K562 (cell line): ENCODE data around the gene ZNF32. TPM values are rescaled to one million over a fixed set of nuclear protein-coding genes. Genes with fewer than 3 reads are reported as not detected.
A peak's percentile ranks its signal among the peaks of the same experiment; 100 is the strongest.

Experiments
- CBX1 ChIP-seq: sonication (generic); IDR thresholded peaks from 2 replicates; pipeline ENCODE4 v1.6.1; 2016; ENCODE audit warnings: antibody characterized with exemption, low read depth, mild to moderate bottlenecking
- CBX3 ChIP-seq, 2 experiments: IDR thresholded peaks; 1 replicate in 1 of 2; 2 replicates in 1 of 2; pipeline ENCODE4 v1.6.1; 2012; ENCODE audit warnings: inconsistent platforms in 2 of 2, low read length in 2 of 2, borderline replicate concordance in 1 of 2, control low read depth in 1 of 2
- CREM ChIP-seq: IDR thresholded peaks from 2 replicates; pipeline ENCODE4 v1.6.1; 2014; ENCODE audit warnings: antibody characterized with exemption, low read depth
- DIDO1 ChIP-seq: fragments of 450-650 bp; IDR thresholded peaks from 2 replicates; pipeline ENCODE4 v1.6.1; 2016; ENCODE audit warnings: low read depth, missing biosample characterization, missing genetic modification characterization
- FOXK1 ChIP-seq: sonication (generic); formaldehyde crosslinking; IDR thresholded peaks from 2 replicates; pipeline ENCODE4 v1.8.0; 2022; ENCODE audit warnings: missing genetic modification reagents, mild to moderate bottlenecking, borderline replicate concordance
- KDM1A ChIP-seq, 2 experiments: fragments of 450-650 bp; IDR thresholded peaks; 2 replicates each; pipeline ENCODE4 v1.6.1; 2016; ENCODE audit warnings: mild to moderate bottlenecking in 2 of 2
- KHSRP ChIP-seq: fragments of 450-650 bp; IDR thresholded peaks from 2 replicates; pipeline ENCODE4 v1.6.1; 2017
- MTA3 ChIP-seq: fragments of 450-650 bp; formaldehyde crosslinking; IDR thresholded peaks from 2 replicates; pipeline ENCODE4 v1.6.1; 2017; ENCODE audit warnings: mild to moderate bottlenecking, borderline replicate concordance
- NBN ChIP-seq: fragments of 450-650 bp; IDR thresholded peaks from 2 replicates; pipeline ENCODE4 v1.6.1; 2016; ENCODE audit warnings: low read depth, mild to moderate bottlenecking
- NCOA1 ChIP-seq: fragments of 450-650 bp; IDR thresholded peaks from 2 replicates; pipeline ENCODE4 v1.6.1; 2016; ENCODE audit warnings: low read depth
- PML ChIP-seq: IDR thresholded peaks from 2 replicates; pipeline ENCODE4 v1.6.1; 2012; ENCODE audit warnings: low read length, inconsistent platforms
- RBM15 ChIP-seq: fragments of 200-400 bp; formaldehyde crosslinking; IDR thresholded peaks from 2 replicates; pipeline ENCODE4 v1.6.1; 2018; ENCODE audit warnings: mild to moderate bottlenecking, low read length, moderate library complexity; ENCODE audit not compliant: insufficient read depth
- SMAD4 ChIP-seq: fragments of 250-450 bp; sonication (Bioruptor Pico); conservative IDR thresholded peaks from 2 replicates; pipeline ENCODE4 v1.8.0; 2021; ENCODE audit warnings: inconsistent platforms, mild to moderate bottlenecking, moderate library complexity
- TBL1XR1 ChIP-seq, 2 experiments: IDR thresholded peaks; 2 replicates each; pipeline ENCODE4 v1.6.1; 2012; ENCODE audit warnings: improper control_type of control experiment in 2 of 2, low read length in 2 of 2, mild to moderate bottlenecking in 1 of 2
- TCF7 ChIP-seq: sonication (generic); IDR thresholded peaks from 2 replicates; pipeline ENCODE4 v1.6.1; 2016; ENCODE audit warnings: antibody characterized with exemption, borderline replicate concordance
- YBX1 ChIP-seq: fragments of 450-650 bp; IDR thresholded peaks from 2 replicates; pipeline ENCODE4 v1.7.1; 2016; ENCODE audit warnings: mild to moderate bottlenecking
- polyA plus RNA-seq, 8 experiments: library from polyadenylated mRNA; depleted of rRNA in 4 of 8; stranded (reverse) in 5 of 8; unstranded in 3 of 8; fragments of >200 nt; fragmentation: Nextera tagmentation in 2 of 8; fragmentation: Illumina TruSeq in 1 of 8; extraction: Ambion mirVana in 2 of 8; extraction: Trizol in 1 of 8; gene quantifications; 2 replicates each; pipeline versions ENCODE4 v1.2.1 to v1.2.3, GENCODE V29; 2011 to 2014; ENCODE audit warnings: inconsistent platforms in 1 of 8, missing spikeins in 1 of 8
- total RNA-seq, 7 experiments: library from RNA; depleted of rRNA in 6 of 7; stranded (reverse); fragments of >200 nt in 6 of 7; fragmentation: Illumina TruSeq in 2 of 7; extraction: Trizol in 2 of 7; gene quantifications; 2 replicates each; pipeline versions ENCODE4 v1.2.1 to v1.2.3, GENCODE V29; 2011 to 2021; ENCODE audit warnings: low replicate concordance in 1 of 7
- TF ChIP-seq, protein P1 (sequence below), 2 experiments: fragments of 450-650 bp; conservative IDR thresholded peaks; 2 replicates each; pipeline ENCODE4 v1.6.1; 2017; ENCODE audit warnings: mild to moderate bottlenecking in 2 of 2, moderate library complexity in 2 of 2
- TF ChIP-seq, protein P2 (sequence below): fragments of 250-450 bp; sonication (Bioruptor Pico); IDR thresholded peaks from 2 replicates; pipeline ENCODE4 v1.5.0; 2021; ENCODE audit warnings: mild to moderate bottlenecking, moderate library complexity
- TF ChIP-seq, protein P3 (sequence below): fragments of 200-800 bp; sonication (Bioruptor generic); IDR thresholded peaks from 2 replicates; pipeline ENCODE4 v1.6.1; 2017; ENCODE audit warnings: missing genetic modification characterization, missing compliant biosample characterization
- TF ChIP-seq, protein P4 (sequence below): fragments of 450-650 bp; formaldehyde crosslinking; IDR thresholded peaks from 2 replicates; pipeline ENCODE4 v1.4.0; 2020; ENCODE audit warnings: mild to moderate bottlenecking, moderate library complexity

The ZNF32 gene
- total and polyA plus RNA-seq, 9 of the 15 experiments (the other 6 are each of a cell fraction or from before 2014, with no cell fraction given), result 17.3 to 57.0 (median 26.3) TPM

DNA sequence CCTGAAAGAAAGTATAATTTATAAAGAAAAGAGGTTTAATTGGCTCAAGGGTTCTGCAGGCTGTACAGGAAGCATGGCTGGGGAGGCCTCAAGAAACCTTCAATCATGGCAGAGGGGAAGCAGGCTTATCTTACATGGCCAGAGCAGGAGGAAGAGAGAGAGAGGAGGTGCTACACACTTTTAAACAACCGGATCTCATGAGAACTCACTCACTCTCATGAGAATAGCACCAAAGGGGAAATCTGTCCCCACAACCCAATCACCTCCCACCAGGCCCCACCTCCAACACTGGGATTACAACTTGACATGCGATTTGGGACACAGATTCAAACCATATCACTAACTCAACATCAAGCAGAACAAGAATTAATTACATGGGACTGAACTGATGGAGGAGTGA lies 49.3 kb downstream of the ZNF32 start (continued):
- no peak for TF ChIP-seq TCF7
- peak; percentile 67; the same call in 1 of the 2 replicates for TF ChIP-seq CBX1
- no peak for TF ChIP-seq RBM15
- TF ChIP-seq NBN, result peak; percentile 75; the same call in 1 of the 2 replicates
- no peak for TF ChIP-seq CREM
- peak; percentile 58; the same call in 1 of the 2 replicates for TF ChIP-seq MTA3
- TF ChIP-seq DIDO1 (tag), result no peak
- 0 out of 2 replicates have a peak, but pooled peaks have one; percentile 23 for TF ChIP-seq PML
- TF ChIP-seq, protein P1, sequence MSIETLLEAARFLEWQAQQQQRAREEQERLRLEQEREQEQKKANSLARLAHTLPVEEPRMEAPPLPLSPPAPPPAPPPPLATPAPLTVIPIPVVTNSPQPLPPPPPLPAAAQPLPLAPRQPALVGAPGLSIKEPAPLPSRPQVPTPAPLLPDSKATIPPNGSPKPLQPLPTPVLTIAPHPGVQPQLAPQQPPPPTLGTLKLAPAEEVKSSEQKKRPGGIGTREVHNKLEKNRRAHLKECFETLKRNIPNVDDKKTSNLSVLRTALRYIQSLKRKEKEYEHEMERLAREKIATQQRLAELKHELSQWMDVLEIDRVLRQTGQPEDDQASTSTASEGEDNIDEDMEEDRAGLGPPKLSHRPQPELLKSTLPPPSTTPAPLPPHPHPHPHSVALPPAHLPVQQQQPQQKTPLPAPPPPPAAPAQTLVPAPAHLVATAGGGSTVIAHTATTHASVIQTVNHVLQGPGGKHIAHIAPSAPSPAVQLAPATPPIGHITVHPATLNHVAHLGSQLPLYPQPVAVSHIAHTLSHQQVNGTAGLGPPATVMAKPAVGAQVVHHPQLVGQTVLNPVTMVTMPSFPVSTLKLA (conservative IDR thresholded peaks at IDR 0.05), result peak; percentile 20 to 45; a peak in 2 of 4 replicates
- peak in 1 of 2 experiments; percentile 74; a peak in 1 of 3 replicates for TF ChIP-seq CBX3 (IDR thresholded peaks at IDR 0.05; ENCODE audit: borderline replicate concordance in 1 of 2, low read length in 2 of 2)
- TF ChIP-seq TBL1XR1 (IDR thresholded peaks at IDR 0.05; ENCODE audit: low read length in 2 of 2), result 0 out of 4 replicates have a peak, but pooled peaks of 1 of the 2 experiments have one; percentile 28
- no peak for TF ChIP-seq FOXK1 (CRISPR knock-in tag)
- no peak for TF ChIP-seq YBX1
- TF ChIP-seq SMAD4 (CRISPR knock-in tag), result peak; percentile 80
- TF ChIP-seq KHSRP, result no peak
- TF ChIP-seq KDM1A (IDR thresholded peaks at IDR 0.05), result peak; percentile 89
- TF ChIP-seq, protein P2, sequence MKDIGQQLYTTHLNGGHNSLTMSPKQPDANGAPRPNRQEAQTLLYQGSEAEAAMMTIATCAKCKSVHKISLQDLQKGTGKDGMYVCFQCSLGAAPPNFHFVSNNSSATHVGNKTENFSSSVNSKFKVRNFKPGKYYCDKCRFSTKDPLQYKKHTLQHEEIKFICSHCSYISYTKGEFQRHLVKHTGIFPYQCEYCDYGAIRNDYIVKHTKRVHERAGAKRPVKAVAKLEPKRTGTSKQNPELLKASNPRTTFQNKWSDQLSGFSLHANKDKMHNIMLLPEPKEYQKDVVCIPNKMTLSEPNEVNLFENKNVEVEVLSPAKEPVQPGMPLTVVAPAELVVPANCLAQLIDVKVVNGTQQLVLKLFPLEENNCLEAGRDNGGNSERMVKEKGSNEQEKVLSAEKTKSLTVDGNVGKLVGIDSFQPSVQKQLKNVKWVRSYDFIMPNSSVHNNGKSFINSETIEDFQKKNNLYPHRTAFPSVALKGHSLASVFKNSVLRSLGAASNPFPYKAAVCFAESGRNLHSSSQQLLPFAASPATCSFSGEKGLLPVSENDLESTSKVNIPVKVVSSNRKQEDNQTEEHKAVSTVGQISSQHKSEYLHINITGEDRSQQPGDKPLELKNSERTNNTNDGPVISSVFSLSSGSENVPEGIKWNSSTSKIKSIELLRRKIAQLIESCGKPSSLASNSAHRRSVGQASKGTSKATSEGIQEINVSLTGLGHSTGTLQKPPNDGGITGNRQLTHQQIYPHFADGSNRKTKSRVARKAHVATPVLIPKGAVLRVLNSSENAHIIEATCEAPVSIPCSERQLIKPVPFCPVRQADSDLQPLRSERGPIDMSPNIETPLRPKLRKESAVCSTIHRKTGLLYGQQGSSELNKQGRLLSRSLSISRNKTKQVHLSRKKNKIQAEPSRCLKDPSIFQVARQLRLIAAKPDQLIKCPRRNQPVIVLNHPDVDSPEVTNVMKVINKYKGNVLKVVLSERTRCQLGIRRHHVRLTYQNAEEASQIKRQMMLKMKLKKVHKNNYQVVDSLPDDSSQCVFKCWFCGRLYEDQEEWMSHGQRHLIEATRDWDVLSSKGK (CRISPR knock-in tag), result no peak
- peak; percentile 41; the same call in 1 of the 2 replicates for TF ChIP-seq NCOA1
- TF ChIP-seq, protein P3, sequence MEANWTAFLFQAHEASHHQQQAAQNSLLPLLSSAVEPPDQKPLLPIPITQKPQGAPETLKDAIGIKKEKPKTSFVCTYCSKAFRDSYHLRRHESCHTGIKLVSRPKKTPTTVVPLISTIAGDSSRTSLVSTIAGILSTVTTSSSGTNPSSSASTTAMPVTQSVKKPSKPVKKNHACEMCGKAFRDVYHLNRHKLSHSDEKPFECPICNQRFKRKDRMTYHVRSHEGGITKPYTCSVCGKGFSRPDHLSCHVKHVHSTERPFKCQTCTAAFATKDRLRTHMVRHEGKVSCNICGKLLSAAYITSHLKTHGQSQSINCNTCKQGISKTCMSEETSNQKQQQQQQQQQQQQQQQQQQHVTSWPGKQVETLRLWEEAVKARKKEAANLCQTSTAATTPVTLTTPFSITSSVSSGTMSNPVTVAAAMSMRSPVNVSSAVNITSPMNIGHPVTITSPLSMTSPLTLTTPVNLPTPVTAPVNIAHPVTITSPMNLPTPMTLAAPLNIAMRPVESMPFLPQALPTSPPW, result no peak
- TF ChIP-seq, protein P4, sequence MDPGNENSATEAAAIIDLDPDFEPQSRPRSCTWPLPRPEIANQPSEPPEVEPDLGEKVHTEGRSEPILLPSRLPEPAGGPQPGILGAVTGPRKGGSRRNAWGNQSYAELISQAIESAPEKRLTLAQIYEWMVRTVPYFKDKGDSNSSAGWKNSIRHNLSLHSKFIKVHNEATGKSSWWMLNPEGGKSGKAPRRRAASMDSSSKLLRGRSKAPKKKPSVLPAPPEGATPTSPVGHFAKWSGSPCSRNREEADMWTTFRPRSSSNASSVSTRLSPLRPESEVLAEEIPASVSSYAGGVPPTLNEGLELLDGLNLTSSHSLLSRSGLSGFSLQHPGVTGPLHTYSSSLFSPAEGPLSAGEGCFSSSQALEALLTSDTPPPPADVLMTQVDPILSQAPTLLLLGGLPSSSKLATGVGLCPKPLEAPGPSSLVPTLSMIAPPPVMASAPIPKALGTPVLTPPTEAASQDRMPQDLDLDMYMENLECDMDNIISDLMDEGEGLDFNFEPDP (CRISPR knock-in tag), result no peak
